ENCODE measurements around the gene CTSO. TPM values are rescaled to one million over a fixed set of nuclear protein-coding genes. Genes with fewer than 3 reads are reported as not detected.

The CTSO gene
- total and polyA plus RNA-seq, 2 experiments from 2014 or later, result 0.44 to 0.83 TPM

GRCh38 chr4:155889946-155890345, 63.7 kb downstream of the CTSO start (continued):
- no peak for TF ChIP-seq REST (IDR thresholded peaks at IDR 0.05; ENCODE audit: unreplicated experiment)

GRCh38 chr4:155889031-155889793, 64.5 kb downstream of the CTSO start:
- Mint-ChIP-seq H3K9me3 (peaks cover 37% of the 10 kb centered on the region), H3K4me1 (peaks cover 3% of the 10 kb centered on the region; the same call in 2 of the 3 replicates), H3K36me3 (ENCODE audit: low read depth) (peaks cover 26% of the 10 kb centered on the region), H3K27ac (no peak overlapping the region), H3K27me3 (ENCODE audit: insufficient read depth, low read depth, poor library complexity) (peaks cover 2% of the 10 kb centered on the region), H3K4me3 (no peak overlapping the region)
- Histone ChIP-seq H3K36me3 (ENCODE audit: insufficient read depth) (no peaks in the 10 kb centered on the region), H3F3A (replicated peaks; ENCODE audit: low read depth) (no peaks in the 10 kb centered on the region), H3K27ac (ENCODE audit: low read depth) (no peak overlapping the region), H3K4me1 (ENCODE audit: insufficient read depth) (no peaks in the 10 kb centered on the region), H3K4me2 (no peak overlapping the region), H3K9me2 (ENCODE audit: insufficient read depth) (peaks cover 2% of the 10 kb centered on the region; the same call in 1 of the 2 replicates), H2AFZ (no peak overlapping the region), H4K20me1 (replicated peaks; ENCODE audit: insufficient read depth) (no peaks in the 10 kb centered on the region), H3K4me3 (no peak overlapping the region), H3K79me2 (replicated peaks; ENCODE audit: insufficient read depth) (no peaks in the 10 kb centered on the region), H3K27me3 (ENCODE audit: insufficient read depth) (no peaks in the 10 kb centered on the region)
- DNase-seq (ENCODE audit: low spot score) (no peak), ATAC-seq (no peak)
- TF ChIP-seq EZH2phosphoT487 (IDR thresholded peaks at IDR 0.05; ENCODE audit: unreplicated experiment) (no peak), CREB1 (CRISPR knock-in tag; IDR thresholded peaks at IDR 0.05; ENCODE audit: low read depth) (no peak), NANOG (IDR thresholded peaks at IDR 0.05; ENCODE audit: borderline replicate concordance) (no peak), ZNF331 (CRISPR knock-in tag; IDR thresholded peaks at IDR 0.05; ENCODE audit: low read depth) (no peak), ZNF114 (CRISPR knock-in tag; IDR thresholded peaks at IDR 0.05) (no peak), JUNB (IDR thresholded peaks at IDR 0.05; ENCODE audit: unreplicated experiment) (no peak), ETS1 (IDR thresholded peaks at IDR 0.05) (no peak), STAT1 (IDR thresholded peaks at IDR 0.05; ENCODE audit: unreplicated experiment) (no peak), POLR2AphosphoS5 (IDR thresholded peaks at IDR 0.05; ENCODE audit: low read depth) (no peak), ZNF462 (CRISPR knock-in tag; IDR thresholded peaks at IDR 0.05) (no peak), CTCF (conservative IDR thresholded peaks at IDR 0.05; ENCODE audit: low read depth in 2 of 2) (no peak)

Measured in GM23338 (cell line).